Lung (tissue), 12 donors: ENCODE results near the gene CCDC194. TPM values are rescaled to one million over a fixed set of nuclear protein-coding genes. Genes with fewer than 3 reads are reported as not detected.

Source experiments
- ATAC-seq: fragments of 200-7000 bp; cut with Tn5 transposase; one replicate; pipeline ENCODE4 v1.9.1; 2020; ENCODE audit warnings: moderate number of reproducible peaks; ENCODE audit not compliant: insufficient read depth, low FRiP score
- DNase-seq, 3 donors: peaks; one replicate each; pipeline ENCODE4 v3.0.0-alpha.2; 2013 to 2017
- H3K27ac ChIP-seq, 2 donors: one replicate each; pipeline ENCODE4 v1.5.1; 2013; ENCODE audit warnings: mild to moderate bottlenecking in 2 of 2, moderate library complexity in 2 of 2, control low read depth in 1 of 2, inconsistent platforms in 1 of 2, low read depth in 1 of 2, low read length in 1 of 2
- H3K27me3 ChIP-seq, 3 donors: one replicate each; pipeline ENCODE4 v1.5.1; 2013; ENCODE audit warnings: low read length in 2 of 3; ENCODE audit not compliant: control insufficient read depth in 3 of 3, insufficient read depth in 3 of 3
- H3K36me3 ChIP-seq, 4 donors: one replicate each; pipeline ENCODE4 v1.5.1; 2013; ENCODE audit warnings: low read length in 4 of 4, mild to moderate bottlenecking in 1 of 4, moderate library complexity in 1 of 4; ENCODE audit not compliant: control insufficient read depth in 4 of 4, insufficient read depth in 4 of 4
- H3K4me1 ChIP-seq, 5 donors: one replicate each; pipeline ENCODE4 v1.5.1; 2013; ENCODE audit warnings: low read length in 5 of 5, mild to moderate bottlenecking in 2 of 5, moderate library complexity in 1 of 5; ENCODE audit not compliant: control insufficient read depth in 5 of 5, insufficient read depth in 5 of 5
- H3K4me3 ChIP-seq: one replicate; pipeline ENCODE4 v1.5.1; 2013; ENCODE audit warnings: mild to moderate bottlenecking, control low read depth, moderate library complexity
- H3K9ac ChIP-seq, 2 donors: one replicate each; pipeline ENCODE4 v1.5.1; 2013; ENCODE audit warnings: low read length in 2 of 2, control low read depth in 1 of 2; ENCODE audit not compliant: insufficient read depth in 1 of 2
- H3K9me3 ChIP-seq, 4 donors: one replicate each; pipeline ENCODE4 v1.5.1; 2013; ENCODE audit warnings: low read length in 3 of 4, mild to moderate bottlenecking in 1 of 4, moderate library complexity in 1 of 4; ENCODE audit not compliant: control insufficient read depth in 4 of 4, insufficient read depth in 3 of 4
- CTCF ChIP-seq: IDR thresholded peaks from 2 replicates; pipeline ENCODE4 v1.5.1; 2012; ENCODE audit warnings: mild to moderate bottlenecking; ENCODE audit errors: control extremely low read depth, extremely low read depth
- WGBS, 2 donors: extraction: QIAGEN DNeasy Blood & Tissue Kit; methylation state at CpG; one replicate each; pipeline ENCODE4 v1.1.7; 2013; 5-methylcytosine and 5-hydroxymethylcytosine counted together
- polyA plus RNA-seq, 2 donors: library from polyadenylated mRNA; stranded (reverse); fragments of 200-250 nt; gene quantifications; one replicate each; pipeline ENCODE4 v1.2.1, GENCODE V29; 2013
- total RNA-seq, 2 donors: library from RNA; depleted of rRNA in 1 of 2; stranded (reverse); fragments of >200 nt in 1 of 2; gene quantifications; one replicate each; pipeline ENCODE4 v1.2.1, GENCODE V29; 2014 to 2021
- donor health status: control.
- donor health status: control.
- donor health status: Bipolar disorder and iron deficiency.
- donor health status: healthy.
- donor health status: DM: yes; HTN: yes; CAD: no.

Gene CCDC194
- total and polyA plus RNA-seq, 4 donors, result 0.13 to 0.74 (median 0.37) TPM; not detected in 1

- Histone ChIP-seq H3K9me3 (no peaks in the 10 kb centered on the region), H3K4me3 (no peak overlapping the region), H3K27me3 (no peaks in the 10 kb centered on the region), H3K36me3 (peaks cover 0 to 8% (median 2%) of the 10 kb centered on the region in 4 donors), H3K9ac (no peak overlapping the region), H3K4me1 (peaks cover 0 to 11% (median 5%) of the 10 kb centered on the region in 5 donors), H3K27ac (no peak overlapping the region)
- no peak for TF ChIP-seq CTCF
- DNase-seq (no peak), ATAC-seq (no peak)
- 95% methylated on average over 15 of the region's 15 CpGs for WGBS, 2 donors
Observed at GRCh38 chr19:17341386-17341785, 52.6 kb downstream of the CCDC194 start.

GRCh38 chr19:17340871-17341357 is 53.1 kb downstream of the CCDC194 start:
- Histone ChIP-seq H3K36me3 (peaks cover 0 to 8% (median 2%) of the 10 kb centered on the region in 4 donors), H3K9me3 (no peaks in the 10 kb centered on the region), H3K4me1 (peaks cover 0 to 11% (median 5%) of the 10 kb centered on the region in 5 donors), H3K27ac (no peak overlapping the region), H3K9ac (no peak overlapping the region), H3K4me3 (no peak overlapping the region), H3K27me3 (no peaks in the 10 kb centered on the region)
- no peak for ATAC-seq
- no peak for DNase-seq
- no peak for TF ChIP-seq CTCF
- WGBS, 2 donors, result 79 to 84% methylated on average over 17 of the region's 17 CpGs

Other genes with a start within 250 kb of the CCDC194 start
- gene USE1, start 178.8 kb downstream of the CCDC194 start, total RNA-seq, result 10 to 100 TPM; 22.0 to 33.5 TPM
- 10 to 100 TPM; 36.2 to 60.1 TPM for gene USE1, start 178.8 kb downstream of the CCDC194 start, polyA plus RNA-seq
- 10 to 100 TPM in 1 of 2 donors, 1 to 10 TPM in 1; 9.1 to 39.5 TPM for gene OCEL1, start 168.0 kb downstream of the CCDC194 start, total RNA-seq
- gene OCEL1, start 168.0 kb downstream of the CCDC194 start, polyA plus RNA-seq, result 10 to 100 TPM; 19.4 to 31.1 TPM
- 10 to 100 TPM; 26.1 to 65.5 TPM for gene NR2F6, start 148.3 kb downstream of the CCDC194 start, total RNA-seq
- gene NR2F6, start 148.3 kb downstream of the CCDC194 start, polyA plus RNA-seq, result 10 to 100 TPM; 26.8 to 28.0 TPM
- gene USHBP1, start 129.5 kb downstream of the CCDC194 start, total RNA-seq, result 10 to 100 TPM; 11.8 to 12.3 TPM
- 10 to 100 TPM in 1 of 2 donors, 1 to 10 TPM in 1; 6.2 to 11.4 TPM for gene USHBP1, start 129.5 kb downstream of the CCDC194 start, polyA plus RNA-seq
- gene BABAM1, start 126.8 kb downstream of the CCDC194 start, total RNA-seq, result 10 to 100 TPM; 52.4 to 75.1 TPM
- gene BABAM1, start 126.8 kb downstream of the CCDC194 start, polyA plus RNA-seq, result 10 to 100 TPM; 61.8 to 65.1 TPM
- gene ANKLE1, start 112.3 kb downstream of the CCDC194 start, total RNA-seq, result 1 to 10 TPM in 1 of 2 donors, under 1 TPM in 1; 0.95 to 1.6 TPM
- gene ANKLE1, start 112.3 kb downstream of the CCDC194 start, polyA plus RNA-seq, result 1 to 10 TPM in 1 of 2 donors, under 1 TPM in 1; 0.43 to 1.1 TPM
- gene ABHD8, start 90.8 kb downstream of the CCDC194 start, total RNA-seq, result 10 to 100 TPM; 12.8 to 23.0 TPM
- gene ABHD8, start 90.8 kb downstream of the CCDC194 start, polyA plus RNA-seq, result 10 to 100 TPM; 14.9 to 15.4 TPM
- gene MRPL34, start 88.3 kb downstream of the CCDC194 start, total RNA-seq, result 10 to 100 TPM; 22.3 to 85.7 TPM
- gene MRPL34, start 88.3 kb downstream of the CCDC194 start, polyA plus RNA-seq, result 100 to 1,000 TPM; 101 to 137 TPM
- gene DDA1, start 84.6 kb downstream of the CCDC194 start, total RNA-seq, result 10 to 100 TPM; 16.1 to 40.7 TPM
- 10 to 100 TPM; 60.2 to 66.5 TPM for gene DDA1, start 84.6 kb downstream of the CCDC194 start, polyA plus RNA-seq
- gene ANO8, start 59.3 kb downstream of the CCDC194 start, total RNA-seq, result 10 to 100 TPM in 1 of 2 donors, 1 to 10 TPM in 1; 7.1 to 22.5 TPM
- gene ANO8, start 59.3 kb downstream of the CCDC194 start, polyA plus RNA-seq, result 1 to 10 TPM; 7.1 to 8.8 TPM
- 10 to 100 TPM; 22.2 to 24.1 TPM for gene GTPBP3, start 56.6 kb downstream of the CCDC194 start, total RNA-seq
- 10 to 100 TPM; 13.3 to 14.2 TPM for gene GTPBP3, start 56.6 kb downstream of the CCDC194 start, polyA plus RNA-seq
- 10 to 100 TPM in 1 of 2 donors, 1 to 10 TPM in 1; 6.4 to 29.1 TPM for gene PLVAP, start 16.9 kb downstream of the CCDC194 start, total RNA-seq
- gene PLVAP, start 16.9 kb downstream of the CCDC194 start, polyA plus RNA-seq, result 10 to 100 TPM; 22.6 to 55.0 TPM
- gene BST2, start 11.4 kb upstream of the CCDC194 start, total RNA-seq, result 10 to 100 TPM; 49.8 to 71.3 TPM
- gene BST2, start 11.4 kb upstream of the CCDC194 start, polyA plus RNA-seq, result 100 to 1,000 TPM in 1 of 2 donors, 10 to 100 TPM in 1; 48.2 to 179 TPM
- gene MVB12A, start 25.9 kb upstream of the CCDC194 start, total RNA-seq, result 10 to 100 TPM; 28.5 to 66.9 TPM
- gene MVB12A, start 25.9 kb upstream of the CCDC194 start, polyA plus RNA-seq, result 10 to 100 TPM; 59.6 to 62.1 TPM
- gene TMEM221, start 54.5 kb upstream of the CCDC194 start, total RNA-seq, result under 1 TPM; 0.12 to 0.57 TPM
- under 1 TPM; 0.06 to 0.08 TPM for gene TMEM221, start 54.5 kb upstream of the CCDC194 start, polyA plus RNA-seq
- gene NXNL1, start 66.7 kb upstream of the CCDC194 start, total RNA-seq, result not detected
- gene NXNL1, start 66.7 kb upstream of the CCDC194 start, polyA plus RNA-seq, result not detected
- gene SLC27A1, start 76.3 kb upstream of the CCDC194 start, total RNA-seq, result 10 to 100 TPM; 25.4 to 26.9 TPM
- 10 to 100 TPM; 12.2 to 15.8 TPM for gene SLC27A1, start 76.3 kb upstream of the CCDC194 start, polyA plus RNA-seq
- gene PGLS, start 117.5 kb upstream of the CCDC194 start, total RNA-seq, result 100 to 1,000 TPM in 1 of 2 donors, 10 to 100 TPM in 1; 63.2 to 109 TPM
- 100 to 1,000 TPM; 107 to 122 TPM for gene PGLS, start 117.5 kb upstream of the CCDC194 start, polyA plus RNA-seq
- gene COLGALT1, start 161.5 kb upstream of the CCDC194 start, total RNA-seq, result 100 to 1,000 TPM in 1 of 2 donors, 10 to 100 TPM in 1; 39.9 to 129 TPM
- gene COLGALT1, start 161.5 kb upstream of the CCDC194 start, polyA plus RNA-seq, result 100 to 1,000 TPM in 1 of 2 donors, 10 to 100 TPM in 1; 63.3 to 107 TPM